T47D (cell line): ENCODE results near the gene MKKS.

Source experiments
- DNase-seq, 2 experiments: peaks; one replicate each; pipeline versions ENCODE4 v3.0.0 to v3.0.0-alpha.2; 2011 to 2012; ENCODE audit warnings: low read depth in 1 of 2, low spot score in 1 of 2
- JUND ChIP-seq: IDR thresholded peaks from 2 replicates; pipeline ENCODE4 v1.6.1; 2012; ENCODE audit warnings: low read depth
- in situ Hi-C: cut with HindIII; loops from 2 replicates; pipeline ENCODE4 v1.10.0; 2016; ENCODE audit warnings: low sequenced_read_pairs, low pct_unique_long_range_greater_than_20kb

MKKS gene

GRCh38 chr20:10467681-10468339, 33.8 kb upstream of the MKKS start:
- no peak for TF ChIP-seq JUND
- in situ Hi-C loops, result no loop called here
- DNase-seq, result no peak

DNA sequence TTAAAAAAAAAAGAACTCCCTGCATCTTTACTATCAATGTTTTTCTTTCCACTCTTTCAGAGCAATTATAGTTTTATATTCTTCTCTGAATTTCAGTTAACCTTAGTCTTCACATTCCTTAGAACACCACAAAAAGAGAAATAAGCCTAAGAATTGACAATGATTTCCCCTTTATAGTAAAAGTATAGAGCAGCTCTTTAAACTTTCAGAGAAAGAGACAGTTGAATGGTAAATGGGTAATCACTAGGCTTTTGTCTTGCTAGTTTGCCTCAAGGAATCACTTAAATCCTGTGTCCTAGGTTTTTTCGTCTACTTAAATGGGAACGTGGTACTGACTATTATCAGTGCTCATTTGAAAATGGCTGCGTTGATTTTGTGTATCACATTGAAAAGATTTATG, 32.8 kb upstream of the MKKS start:
- in situ Hi-C loops, result no loop called here
- no peak for DNase-seq
- TF ChIP-seq JUND, result no peak

DNA sequence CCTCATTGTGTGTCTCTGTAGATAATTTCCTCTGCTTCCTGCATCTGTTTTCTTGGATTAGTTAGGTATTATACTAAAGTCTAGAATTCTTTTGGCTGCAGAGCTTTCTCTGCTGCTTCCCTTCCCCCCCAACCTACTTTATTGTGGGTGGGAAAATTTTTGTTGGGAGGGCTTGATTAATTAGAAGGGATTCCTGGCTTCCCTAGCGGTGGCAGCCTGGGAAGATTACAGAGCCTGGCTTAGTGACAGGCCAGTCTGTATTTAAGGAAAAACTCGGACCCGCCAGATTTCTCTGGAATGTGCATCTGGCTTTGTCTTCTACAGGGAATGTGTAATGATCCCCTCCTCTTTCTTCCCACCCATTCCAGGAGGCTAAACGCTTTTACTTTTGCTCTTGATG, 32.3 kb upstream of the MKKS start:
- DNase-seq, result no peak
- in situ Hi-C loops, result no loop called here
- no peak for TF ChIP-seq JUND

DNA sequence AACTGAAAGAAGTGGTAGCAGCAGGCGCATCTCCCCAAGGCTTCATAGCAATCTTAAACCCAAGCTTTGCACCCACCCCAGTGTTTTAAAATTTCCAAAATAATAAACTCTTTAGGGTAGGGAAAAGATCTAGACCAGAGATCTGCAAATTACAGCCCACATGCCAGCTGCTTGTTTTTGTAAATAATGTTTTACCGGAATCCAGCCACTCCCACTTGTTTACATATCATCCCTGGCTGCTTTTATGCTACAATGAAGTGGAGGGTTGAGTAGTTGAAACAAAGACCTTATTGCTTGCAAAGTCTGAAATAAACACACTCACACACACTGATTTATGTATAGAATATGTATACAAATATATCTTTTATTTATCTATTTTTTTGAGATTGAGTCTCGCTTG, 31.1 kb upstream of the MKKS start:
- no peak for TF ChIP-seq JUND
- in situ Hi-C loops, result no loop called here
- no peak for DNase-seq

DNA sequence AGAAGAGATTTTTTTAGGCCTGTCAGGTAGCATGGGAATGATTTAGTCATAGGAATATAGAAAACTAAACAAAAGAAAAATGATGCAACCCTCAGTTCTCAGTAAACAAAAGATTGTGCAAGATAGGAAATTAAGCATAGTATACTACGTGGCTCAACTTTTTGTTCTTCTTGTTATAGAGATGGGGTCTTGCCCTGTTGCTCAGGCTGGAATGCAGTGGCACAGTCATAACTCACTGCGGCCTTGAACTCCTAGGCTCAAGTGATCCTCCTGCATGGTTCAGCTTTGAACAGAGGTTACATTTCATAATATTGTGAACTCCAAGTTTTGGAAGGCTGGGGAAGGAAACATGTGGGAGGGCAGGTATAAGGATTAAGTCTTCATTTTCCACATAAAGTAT, 29.6 kb upstream of the MKKS start:
- in situ Hi-C loops, result no loop called here
- TF ChIP-seq JUND, result no peak
- no peak for DNase-seq

DNA sequence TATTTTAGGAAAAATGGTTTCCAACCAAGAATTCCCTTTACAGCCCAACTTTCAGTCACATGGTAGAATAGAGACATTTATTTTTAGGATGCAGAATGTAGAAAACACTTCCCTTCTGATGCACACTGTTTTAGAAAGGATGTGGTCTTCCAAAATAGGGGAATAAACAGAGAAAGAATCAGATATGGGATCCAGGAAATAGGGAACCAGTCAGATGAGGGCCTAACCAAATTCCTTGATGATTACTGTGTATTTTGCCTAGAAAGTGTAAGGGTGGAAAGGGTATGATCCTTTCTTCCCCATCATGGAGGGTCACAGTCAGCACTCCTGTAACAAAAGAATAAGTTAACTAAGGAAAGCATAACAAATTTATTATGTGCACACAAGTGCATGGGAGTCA, 28.5 kb upstream of the MKKS start:
- in situ Hi-C loops, result no loop called here
- DNase-seq, result no peak
- TF ChIP-seq JUND, result no peak

DNA sequence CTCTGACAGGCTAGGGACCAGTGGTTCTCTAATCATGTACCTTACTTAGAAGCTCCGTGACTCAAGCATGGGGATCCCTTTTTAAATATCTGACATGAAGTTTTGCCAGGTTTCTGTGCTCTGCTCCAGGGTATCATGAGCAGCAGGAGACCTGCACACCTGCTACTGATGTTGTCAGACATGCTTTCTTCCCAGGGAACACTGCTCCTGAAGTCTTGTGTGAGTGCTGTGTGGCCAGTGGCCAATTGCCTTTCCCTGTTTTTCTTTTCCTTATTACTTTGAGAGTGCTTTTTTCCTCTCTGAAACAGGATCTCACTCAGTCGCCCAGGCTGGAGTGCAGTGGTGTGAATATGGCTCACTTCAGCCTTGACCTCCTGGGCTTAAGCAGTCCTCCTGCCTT, 27.5 kb upstream of the MKKS start:
- in situ Hi-C loops, result no loop called here
- no peak for DNase-seq
- no peak for TF ChIP-seq JUND

- in situ Hi-C loops, result no loop called here
- DNase-seq, result no peak
- no peak for TF ChIP-seq JUND
These were observed 20.2 kb upstream of the MKKS start for GRCh38 chr20:10454151-10454750.

DNA sequence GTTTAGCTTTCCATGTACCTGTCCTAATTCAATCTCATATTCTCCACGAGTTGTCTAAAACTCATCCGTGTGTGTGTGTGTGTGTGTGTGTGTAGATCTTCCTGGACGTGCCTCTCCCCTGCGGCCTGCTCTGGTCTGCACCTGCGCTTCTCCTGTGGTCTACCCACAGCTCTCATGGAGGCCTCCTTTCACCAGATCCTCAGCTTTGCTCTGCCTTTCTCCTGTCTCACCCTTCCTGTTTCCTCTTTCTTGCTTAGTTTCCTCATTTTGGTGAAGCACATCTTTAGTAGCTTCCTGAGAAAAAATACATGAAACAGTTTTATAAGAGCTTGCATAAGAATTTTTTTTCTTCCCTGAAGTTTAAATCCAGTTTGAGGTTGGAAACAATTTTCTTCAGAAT, 19.2 kb upstream of the MKKS start:
- TF ChIP-seq JUND, result no peak
- in situ Hi-C loops, result no loop called here
- DNase-seq, result no peak

GRCh38 chr20:10449270-10449669, 15.2 kb upstream of the MKKS start:
- in situ Hi-C loops, result no loop called here
- TF ChIP-seq JUND, result no peak

GRCh38 chr20:10448270-10449156, 14.5 kb upstream of the MKKS start:
- no peak for DNase-seq
- no peak for TF ChIP-seq JUND
- in situ Hi-C loops, result no loop called here

More at GRCh38 chr20:10449270-10449669, 15.2 kb upstream of the MKKS start:
- no peak for DNase-seq

DNA sequence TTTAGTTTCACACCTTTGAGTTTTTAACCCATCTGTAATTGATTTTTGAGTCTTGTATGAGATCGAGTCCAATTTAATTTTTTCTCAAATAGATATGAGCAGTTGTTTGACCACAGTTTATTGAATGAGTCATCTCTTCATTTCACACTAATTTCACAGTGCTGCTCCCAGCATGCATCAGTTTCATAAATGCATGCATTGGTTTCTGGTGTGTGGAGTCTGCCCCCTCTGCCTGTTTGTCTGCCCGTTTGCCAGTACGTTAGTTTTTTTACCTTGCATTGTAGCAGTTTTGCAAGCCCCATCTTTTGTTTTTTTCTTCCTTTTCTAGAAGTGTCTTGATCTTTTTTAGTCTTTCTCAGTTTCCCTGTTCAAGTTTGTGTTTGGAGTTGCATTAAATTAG, 13.0 kb upstream of the MKKS start:
- DNase-seq, result no peak
- no peak for TF ChIP-seq JUND
- in situ Hi-C loops, result no loop called here

DNA sequence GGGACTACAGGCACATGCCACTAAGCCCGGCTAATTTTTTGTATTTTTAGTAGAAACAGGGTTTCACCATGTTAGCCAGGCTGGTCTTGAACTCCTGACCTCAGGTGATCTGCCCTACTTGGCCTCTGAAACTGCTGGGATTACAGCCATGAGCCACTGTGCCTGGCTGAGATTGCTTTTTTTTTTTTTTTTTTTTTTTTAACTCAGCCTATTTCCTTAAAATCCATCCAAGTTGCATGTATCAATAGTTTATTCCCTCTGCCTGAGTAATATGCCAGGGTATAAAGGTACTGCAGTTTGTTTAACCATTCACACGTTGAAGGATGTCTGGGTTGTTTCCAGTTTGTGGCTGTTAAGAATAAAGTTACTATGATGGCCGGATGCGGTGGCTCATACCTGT, 11.7 kb upstream of the MKKS start:
- in situ Hi-C loops, result no loop called here
- TF ChIP-seq JUND, result no peak
- no peak for DNase-seq
